ENCODE data around the gene KCNIP1. TPM values are rescaled to one million over a fixed set of nuclear protein-coding genes. Genes with fewer than 3 reads are reported as not detected.

The KCNIP1 gene
- total and polyA plus RNA-seq, 9 of the 15 experiments (the other 6 are each of a cell fraction or from before 2014, with no cell fraction given) = not detected

- CTCF ChIA-PET (ENCODE audit: low intra/inter-chr PET ratio) = no interaction called here
Observed at GRCh38 chr5:170678811-170679210, 175.0 kb downstream of the KCNIP1 start.

More at GRCh38 chr5:170678811-170679210, 175.0 kb downstream of the KCNIP1 start:
- FAIRE-seq (no peak), ATAC-seq (no peak), DNase-seq (ENCODE audit: extremely low read depth in 1 of 4, low spot score in 3 of 4) (no peak)
- Histone ChIP-seq H3K79me2 (ENCODE audit: control insufficient read depth, insufficient read depth, low read length) (no peaks in the 10 kb centered on the region), H3K36me3 (ENCODE audit: control insufficient read depth, insufficient read depth, low read length) (no peaks in the 10 kb centered on the region), H3K4me3 (no peak overlapping the region), H3K9me3 (replicated peaks; ENCODE audit: control insufficient read depth, insufficient read depth, low read depth, low read length) (no peaks in the 10 kb centered on the region), H3K27ac (ENCODE audit: extremely low read depth, low read depth, low read length) (no peak overlapping the region), H3K4me1 (replicated peaks in 1 of 2; ENCODE audit: control insufficient read depth in 2 of 2, insufficient read depth in 2 of 2, low read length in 2 of 2) (no peaks in the 10 kb centered on the region), H3K9ac (ENCODE audit: insufficient read depth in 1 of 2, low read depth in 2 of 2, low read length in 2 of 2) (no peak overlapping the region), H3K9me1 (ENCODE audit: control insufficient read depth, insufficient read depth, low read length) (no peaks in the 10 kb centered on the region), H2AFZ (ENCODE audit: low read depth, low read length) (no peak overlapping the region), H4K20me1 (replicated peaks; ENCODE audit: control insufficient read depth, insufficient read depth, low read length) (no peaks in the 10 kb centered on the region), H3K27me3 (ENCODE audit: control insufficient read depth in 2 of 2, insufficient read depth in 2 of 2, low read length in 2 of 2) (peaks cover 0 to 6% of the 10 kb centered on the region in 2 experiments; a peak in 1 of 5 replicates), H3K4me2 (ENCODE audit: insufficient read depth, low read length) (no peak overlapping the region)
- BruUV-seq (replicated peaks) = no TSS peak
- TF ChIP-seq BHLHE40 (IDR thresholded peaks at IDR 0.05; ENCODE audit: low read length) (no peak), ZC3H4 (CRISPR knock-in tag; IDR thresholded peaks at IDR 0.05; ENCODE audit: borderline replicate concordance) (no peak), CBX1 (IDR thresholded peaks at IDR 0.05; ENCODE audit: low read depth) (no peak), MEIS2 (IDR thresholded peaks at IDR 0.05; ENCODE audit: partially characterized antibody) (no peak), TSHZ1 (CRISPR knock-in tag; IDR thresholded peaks at IDR 0.05) (no peak), GTF2F1 (IDR thresholded peaks at IDR 0.05; ENCODE audit: low read depth, low read length) (no peak), TAL1 (IDR thresholded peaks at IDR 0.05) (no peak), KAT2B (IDR thresholded peaks at IDR 0.05; ENCODE audit: low read depth, low read length) (no peak), ZFP91 (CRISPR knock-in tag; IDR thresholded peaks at IDR 0.05) (no peak), NKRF (IDR thresholded peaks at IDR 0.05; ENCODE audit: borderline replicate concordance) (no peak)
- POLR2A ChIA-PET = no interaction called here
- WGBS (ENCODE audit: insufficient coverage, low coverage, missing lambda C conversion rate) = 0% methylated on average over 2 of the region's 2 CpGs
- intact Hi-C loops (cut with micrococcal nuclease) (no loop called here), in situ Hi-C loops (cut with MboI) (no loop called here)
